ENCODE data around the gene HS6ST2.
A peak's percentile ranks its signal among the peaks of the same experiment; 100 is the strongest.

The HS6ST2 gene

GRCh38 chrX:132795181-132795580 lies 163.2 kb downstream of the HS6ST2 start:
- DNase-seq (ENCODE audit: low read depth, low spot score) = peak; percentile 50

- no peak for DNase-seq (ENCODE audit: low read depth, low spot score)
Observed at GRCh38 chrX:132791714-132792113, 166.7 kb downstream of the HS6ST2 start.

- DNase-seq (ENCODE audit: low read depth, low spot score) = no peak
Observed at GRCh38 chrX:132790329-132790728, 168.1 kb downstream of the HS6ST2 start.

- no peak for DNase-seq (ENCODE audit: low read depth, low spot score)
Observed at GRCh38 chrX:132786217-132786616, 172.2 kb downstream of the HS6ST2 start.

- DNase-seq (ENCODE audit: low read depth, low spot score) = no peak
Observed at GRCh38 chrX:132778917-132779316, 179.5 kb downstream of the HS6ST2 start.

GRCh38 chrX:132776486-132777210 lies 181.8 kb downstream of the HS6ST2 start:
- no peak for DNase-seq (ENCODE audit: low read depth, low spot score)

GRCh38 chrX:132775263-132775823 lies 183.1 kb downstream of the HS6ST2 start:
- DNase-seq (ENCODE audit: low read depth, low spot score) = no peak

GRCh38 chrX:132774010-132774714 lies 184.3 kb downstream of the HS6ST2 start:
- no peak for DNase-seq (ENCODE audit: low read depth, low spot score)

GRCh38 chrX:132769609-132770008 lies 188.8 kb downstream of the HS6ST2 start:
- no peak for DNase-seq (ENCODE audit: low read depth, low spot score)

- no peak for DNase-seq (ENCODE audit: low read depth, low spot score)
Observed at GRCh38 chrX:132766452-132766851, 192.0 kb downstream of the HS6ST2 start.

- DNase-seq (ENCODE audit: low read depth, low spot score) = no peak
Observed at GRCh38 chrX:132763528-132763927, 194.9 kb downstream of the HS6ST2 start.

- peak; percentile 94 for DNase-seq (ENCODE audit: low read depth, low spot score)
Observed at GRCh38 chrX:132758759-132759158, 199.7 kb downstream of the HS6ST2 start.

- DNase-seq (ENCODE audit: low read depth, low spot score) = peak; percentile 64
Observed at GRCh38 chrX:132757066-132757623, 201.3 kb downstream of the HS6ST2 start.

- no peak for DNase-seq (ENCODE audit: low read depth, low spot score)
Observed at GRCh38 chrX:132756439-132756838, 202.0 kb downstream of the HS6ST2 start.

- peak; percentile 61 for DNase-seq (ENCODE audit: low read depth, low spot score)
Observed at GRCh38 chrX:132751063-132751690, 207.3 kb downstream of the HS6ST2 start.

GRCh38 chrX:132750331-132751062 lies 207.9 kb downstream of the HS6ST2 start:
- DNase-seq (ENCODE audit: low read depth, low spot score) = no peak

- DNase-seq (ENCODE audit: low read depth, low spot score) = no peak
Observed at GRCh38 chrX:132749406-132749805, 209.0 kb downstream of the HS6ST2 start.

GRCh38 chrX:132748909-132749308 lies 209.5 kb downstream of the HS6ST2 start:
- DNase-seq (ENCODE audit: low read depth, low spot score) = no peak

GRCh38 chrX:132748268-132748667 lies 210.2 kb downstream of the HS6ST2 start:
- no peak for DNase-seq (ENCODE audit: low read depth, low spot score)

- no peak for DNase-seq (ENCODE audit: low read depth, low spot score)
Observed at GRCh38 chrX:132745593-132745992, 212.8 kb downstream of the HS6ST2 start.

- DNase-seq (ENCODE audit: low read depth, low spot score) = no peak
Observed at GRCh38 chrX:132744470-132744869, 214.0 kb downstream of the HS6ST2 start.
